ENCODE results near the gene PACSIN2.

PACSIN2 gene

DNA sequence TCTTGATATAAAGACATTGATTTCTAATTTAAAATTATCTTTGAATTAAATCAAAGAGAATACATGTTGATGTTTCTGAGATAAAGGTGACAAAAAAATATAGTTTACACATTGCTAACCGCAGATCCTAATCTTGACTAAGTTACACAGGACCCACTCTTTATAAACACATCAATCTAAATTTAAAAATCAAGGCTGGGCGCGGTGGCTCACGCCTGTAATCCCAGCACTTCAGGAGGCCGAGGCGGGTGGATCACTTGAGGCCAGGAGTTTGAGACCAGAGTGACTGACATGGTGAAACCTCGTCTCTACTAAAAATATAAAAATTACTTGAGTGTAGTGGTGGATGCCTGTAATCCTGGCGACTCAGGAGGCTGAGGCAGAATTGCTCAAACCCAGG is 159.7 kb downstream of the PACSIN2 start:
- no peak for DNase-seq

DNA sequence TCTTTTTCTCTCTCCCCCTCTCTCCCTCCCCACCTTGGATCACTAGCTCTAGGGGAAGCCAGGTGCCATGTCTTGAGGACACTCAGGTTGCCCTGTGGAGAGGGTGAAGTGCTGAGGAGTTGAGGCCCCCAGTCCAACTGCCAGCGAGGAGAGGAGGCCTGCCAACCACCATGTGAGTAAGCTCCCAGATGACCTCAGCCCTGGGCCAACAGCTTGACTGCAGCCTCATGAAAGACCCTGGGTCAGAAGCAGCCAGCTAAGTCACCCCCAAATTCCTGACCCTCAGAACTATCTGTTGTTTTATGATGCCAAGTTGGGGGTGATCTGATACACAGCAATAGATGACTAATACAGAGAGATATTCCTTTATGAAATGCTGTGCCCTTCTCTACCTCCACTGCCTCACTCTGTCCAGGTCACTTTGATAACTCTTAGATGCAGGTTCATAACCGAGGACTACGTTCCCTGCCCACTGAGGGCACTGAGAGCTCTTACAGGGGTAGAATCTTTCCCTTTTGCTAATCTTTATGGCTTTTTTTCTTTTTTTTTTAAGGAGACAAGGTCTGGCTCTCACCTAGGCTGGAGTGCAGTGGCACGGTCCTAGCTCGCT is 165.9 kb downstream of the PACSIN2 start:
- no peak for DNase-seq

DNA sequence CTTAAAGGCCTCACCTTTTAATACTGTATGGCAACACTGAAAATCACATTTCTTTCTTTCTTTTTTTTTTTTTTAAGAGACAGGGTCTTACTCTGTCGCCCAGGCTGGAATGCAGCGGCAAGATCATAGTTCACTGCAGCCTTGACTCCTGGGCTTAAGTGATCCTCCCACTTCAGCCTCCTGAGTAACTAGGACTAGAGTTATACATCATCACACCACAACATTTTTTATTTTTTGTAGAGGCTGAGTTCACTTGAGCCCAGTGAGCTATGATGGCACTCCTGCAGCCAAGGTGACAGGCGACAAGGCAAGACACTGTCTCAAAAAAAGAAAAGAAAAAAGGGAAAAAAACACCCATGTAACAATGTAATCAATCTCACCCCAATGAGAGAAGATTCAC is 167.8 kb downstream of the PACSIN2 start:
- DNase-seq, result no peak

DNA sequence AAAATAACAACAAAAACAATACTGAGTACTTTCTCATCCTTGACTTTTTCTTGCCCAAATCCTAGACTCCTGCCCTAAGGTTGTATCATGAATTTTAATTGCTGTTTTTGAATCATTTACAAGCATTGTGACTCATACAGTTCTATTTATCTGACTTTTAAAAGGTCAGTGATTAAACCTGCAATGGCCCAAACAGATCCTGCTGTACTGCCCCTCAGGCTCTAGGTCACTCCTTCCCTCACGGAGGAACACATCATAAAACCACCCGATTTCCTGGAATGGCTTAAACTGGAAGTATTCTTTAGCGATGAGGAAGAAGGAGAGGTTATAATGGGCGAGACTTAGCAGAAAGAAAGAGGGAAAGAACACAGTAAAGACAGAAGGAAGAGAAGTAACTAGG is 170.2 kb downstream of the PACSIN2 start:
- no peak for DNase-seq

DNA sequence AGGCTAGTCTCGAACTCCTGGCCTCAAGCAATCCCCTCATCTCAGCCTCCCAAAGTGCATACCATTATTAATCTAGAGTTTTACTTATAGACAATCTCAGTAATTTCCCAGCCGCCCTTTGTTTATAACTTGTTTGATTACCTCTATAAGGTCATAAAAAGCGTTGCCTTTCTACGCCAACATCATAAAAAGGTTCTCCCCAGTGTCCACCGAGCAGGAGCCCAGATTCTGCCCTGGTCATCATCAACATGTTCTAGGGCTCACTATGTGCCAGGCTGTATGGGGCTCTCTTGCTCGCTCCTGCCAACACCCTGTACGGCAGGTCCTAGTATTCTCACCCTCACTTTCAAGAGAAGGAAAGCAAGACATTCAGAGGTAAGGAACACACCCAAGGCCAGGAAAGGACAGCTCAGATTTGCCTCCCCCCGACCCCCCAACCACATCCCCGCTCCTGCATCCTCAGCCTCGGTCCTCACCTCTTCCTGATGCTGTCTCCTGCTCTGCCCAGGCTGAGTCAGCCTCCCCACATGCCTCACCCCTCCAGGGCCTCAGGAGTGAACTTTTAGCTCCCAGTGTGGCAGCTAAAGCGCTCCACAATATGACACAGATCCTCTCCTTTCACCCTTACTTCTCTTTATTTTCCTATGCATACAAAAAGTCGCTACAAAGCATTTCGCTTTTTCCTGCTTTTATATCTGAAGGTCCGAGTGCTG is 172.1 kb downstream of the PACSIN2 start:
- no peak for DNase-seq

DNA sequence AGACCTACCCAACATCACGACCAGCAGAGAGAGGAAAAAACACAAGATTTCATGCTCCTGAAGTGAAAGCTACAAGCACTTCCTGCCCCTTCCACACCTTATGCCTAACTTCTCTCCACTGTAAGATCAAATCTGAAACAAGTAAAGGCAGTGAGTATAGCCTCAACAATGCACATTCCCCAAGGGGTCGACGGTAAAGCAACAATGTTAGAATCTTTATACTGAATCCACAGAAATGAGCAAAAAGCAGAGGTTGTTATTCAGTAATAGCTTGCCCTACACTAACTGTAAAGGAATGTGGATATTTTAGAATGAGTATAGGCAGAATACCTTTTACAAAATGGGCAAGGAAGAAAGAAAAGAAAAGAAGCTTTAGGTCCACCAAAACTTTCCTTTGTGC is 173.5 kb downstream of the PACSIN2 start:
- DNase-seq, result no peak

DNA sequence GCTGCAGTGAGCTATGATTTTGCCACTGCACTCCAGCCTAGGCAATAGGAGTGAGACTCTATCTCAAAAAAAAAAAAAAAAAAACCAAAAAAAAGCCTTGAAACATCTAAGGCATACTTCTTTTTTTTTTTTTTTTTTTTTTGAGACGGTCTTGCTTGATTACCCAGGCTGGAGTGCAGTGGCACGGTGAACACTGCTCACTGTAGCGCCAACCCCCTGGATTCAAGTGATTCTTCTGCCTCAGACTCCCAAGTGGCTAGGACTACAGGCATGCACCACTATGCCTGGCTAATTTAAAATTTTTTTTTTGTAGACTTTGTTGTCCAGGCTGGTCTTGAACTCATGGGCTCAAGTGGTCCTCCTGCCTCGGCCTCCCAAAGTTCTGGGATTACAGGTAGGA is 177.4 kb downstream of the PACSIN2 start:
- no peak for DNase-seq

DNA sequence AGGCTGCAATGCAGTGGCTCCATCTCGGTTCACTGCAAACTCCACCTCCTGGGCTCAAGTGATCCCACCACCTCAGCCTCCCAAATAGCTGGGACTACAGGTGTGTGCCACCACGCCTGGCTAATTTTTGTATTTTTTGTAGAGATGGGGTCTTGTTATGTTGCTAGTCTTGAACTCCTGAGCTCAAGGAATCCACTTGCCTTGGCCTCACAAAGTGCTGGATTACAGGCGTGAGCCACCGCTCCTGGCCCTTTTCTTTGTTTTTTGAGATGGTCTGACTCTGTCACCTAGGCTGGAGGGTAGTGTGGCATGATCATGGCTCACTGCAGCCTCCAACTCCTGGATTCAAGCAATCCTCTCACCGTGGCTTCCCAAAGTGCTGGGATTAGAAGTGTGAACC is 178.9 kb downstream of the PACSIN2 start:
- DNase-seq, result no peak

DNA sequence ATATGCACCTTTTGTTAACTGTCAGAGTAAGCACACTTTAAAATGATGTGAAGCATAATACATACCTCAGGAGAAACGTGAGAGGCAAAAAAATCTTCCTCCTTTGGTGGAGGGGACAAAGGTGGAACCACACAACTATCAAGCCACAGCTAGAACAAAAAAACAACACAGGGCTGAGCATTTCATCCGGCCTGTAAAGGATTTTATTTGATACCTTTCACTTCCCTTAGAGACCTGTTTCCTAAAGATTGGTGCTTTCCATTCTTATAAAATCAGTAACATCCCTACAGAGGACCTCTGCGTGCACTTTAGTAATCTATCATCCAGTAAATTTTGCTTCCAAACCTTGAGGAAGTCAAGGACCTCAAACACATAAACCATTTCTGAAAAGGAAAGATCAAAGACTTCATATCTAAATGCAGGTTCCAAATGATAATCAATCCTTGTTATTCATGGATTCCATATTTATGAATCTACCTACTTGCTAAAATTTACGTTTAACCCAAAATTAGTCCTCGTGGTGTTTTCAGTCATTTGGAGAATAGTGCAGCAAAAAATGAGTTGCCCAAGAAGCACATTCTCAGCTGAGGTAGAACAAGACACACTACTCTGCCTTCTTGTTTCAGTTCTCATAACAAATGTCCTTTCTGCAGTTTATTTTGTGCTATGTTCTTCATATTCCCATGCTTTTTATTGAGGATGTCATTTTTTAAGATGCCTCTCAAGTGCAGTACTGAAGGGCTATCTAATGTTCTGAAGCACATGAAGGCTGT is 180.6 kb downstream of the PACSIN2 start:
- DNase-seq, result no peak

DNA sequence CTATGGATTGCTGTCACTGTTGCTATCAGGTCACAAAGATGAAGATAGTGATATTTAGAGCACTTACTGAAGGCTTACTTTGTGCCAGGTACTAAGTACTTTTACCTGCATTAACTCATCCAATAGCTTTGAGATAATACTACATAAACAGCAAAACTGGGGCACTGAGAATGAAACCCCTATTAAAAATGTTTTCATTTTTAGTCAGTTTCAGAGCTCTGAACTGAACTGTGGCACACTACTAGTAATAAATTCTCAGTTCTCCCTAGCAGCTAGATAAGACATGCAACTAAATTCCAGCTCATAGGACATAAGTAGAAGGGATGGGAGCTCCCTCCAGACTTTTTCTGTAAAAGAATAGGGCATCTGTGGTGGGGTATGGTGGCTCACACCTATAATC is 181.8 kb downstream of the PACSIN2 start:
- no peak for DNase-seq

DNA sequence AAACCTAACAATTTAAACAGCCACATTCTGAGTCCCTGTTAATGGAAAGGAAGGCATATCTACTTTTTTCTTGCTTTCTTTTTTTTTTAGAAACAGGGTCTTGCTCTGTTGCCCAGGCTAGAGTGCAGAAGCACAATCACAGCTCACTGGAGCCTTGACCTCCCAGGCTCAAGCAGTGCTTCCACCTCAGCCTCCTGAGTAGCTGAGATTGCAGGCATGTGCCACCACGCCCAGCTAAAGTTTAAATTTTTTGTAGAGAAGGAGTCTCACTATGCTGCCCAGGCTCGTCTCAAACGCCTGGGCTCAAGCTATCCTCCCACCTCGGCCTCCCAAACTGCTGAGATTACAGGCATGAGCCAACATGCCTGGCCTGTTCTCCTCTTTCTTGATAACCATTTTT is 183.2 kb downstream of the PACSIN2 start:
- DNase-seq, result no peak

DNA sequence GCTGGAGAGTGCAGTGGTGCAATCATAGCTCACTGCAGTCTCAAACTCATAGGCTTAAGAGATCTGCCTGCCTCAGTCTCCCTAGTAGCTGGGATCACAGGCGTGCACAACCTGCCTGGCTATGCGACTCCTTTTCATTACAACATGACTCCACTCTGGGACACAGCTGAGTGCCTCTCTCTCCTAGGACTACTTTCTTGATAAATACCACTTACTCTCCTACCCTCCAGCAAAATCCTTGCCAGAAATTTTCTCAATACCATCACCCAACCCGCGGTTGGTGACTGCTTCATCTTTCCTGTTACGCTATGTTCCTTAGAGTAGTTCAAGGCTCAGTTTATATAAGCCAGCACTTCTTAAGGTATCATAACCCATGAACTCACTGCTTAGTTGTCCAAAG is 184.8 kb downstream of the PACSIN2 start:
- no peak for DNase-seq

DNA sequence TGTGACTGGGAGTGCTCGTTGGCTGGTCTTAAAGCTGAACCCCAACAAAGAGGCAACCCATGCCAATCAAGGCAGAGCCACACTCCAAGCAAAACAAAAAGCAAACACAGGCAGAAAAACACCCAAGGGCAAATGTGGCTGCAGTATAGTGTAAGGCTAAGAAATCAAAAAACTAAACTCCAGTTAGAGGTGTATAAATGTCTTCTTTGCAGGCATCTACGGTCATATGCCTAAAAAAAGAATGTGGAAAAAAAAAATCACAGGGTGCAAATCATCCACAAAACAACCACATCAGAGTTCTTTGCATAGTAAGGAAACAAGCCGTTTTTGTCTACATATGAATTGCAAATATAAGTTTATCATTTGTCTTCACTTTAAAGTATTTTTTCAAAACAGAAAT is 185.6 kb downstream of the PACSIN2 start:
- no peak for DNase-seq

DNA sequence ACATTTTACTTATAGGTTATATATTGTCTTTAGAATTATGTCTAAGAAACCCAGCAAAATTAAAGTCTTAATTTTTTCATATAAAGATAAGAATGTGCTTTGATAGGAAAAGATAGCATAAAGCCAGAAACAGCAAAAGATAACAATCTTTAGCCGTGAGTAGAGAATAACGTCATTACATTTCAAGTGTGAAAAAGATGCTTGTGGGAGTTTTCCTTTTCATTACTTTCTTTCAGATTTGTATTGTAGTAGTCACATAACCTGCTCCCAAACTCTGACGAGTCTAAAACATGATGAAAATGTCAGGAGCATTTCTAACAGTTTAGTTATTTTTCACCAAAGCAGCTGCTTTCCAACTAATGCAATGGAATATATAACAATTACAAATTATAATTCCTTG is 189.2 kb downstream of the PACSIN2 start:
- DNase-seq, result no peak

DNA sequence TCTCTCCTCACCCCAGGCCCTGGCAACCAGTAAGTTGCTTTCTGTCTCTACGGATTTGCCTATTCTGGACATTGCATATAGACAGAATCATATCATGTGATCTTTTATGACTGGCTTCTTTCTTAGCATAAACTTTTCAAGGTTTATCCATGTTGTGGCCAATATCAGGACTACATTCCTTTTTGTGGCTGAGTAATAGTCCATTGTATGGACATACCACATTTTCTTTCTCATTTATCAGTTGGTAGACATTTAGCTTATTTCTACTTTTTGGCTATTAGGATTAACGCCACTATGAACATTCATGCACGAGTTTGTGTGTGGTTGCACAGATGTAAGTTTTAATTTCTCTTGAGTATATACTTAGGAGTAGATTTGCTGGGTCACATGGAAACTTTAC is 193.6 kb downstream of the PACSIN2 start:
- no peak for DNase-seq

DNA sequence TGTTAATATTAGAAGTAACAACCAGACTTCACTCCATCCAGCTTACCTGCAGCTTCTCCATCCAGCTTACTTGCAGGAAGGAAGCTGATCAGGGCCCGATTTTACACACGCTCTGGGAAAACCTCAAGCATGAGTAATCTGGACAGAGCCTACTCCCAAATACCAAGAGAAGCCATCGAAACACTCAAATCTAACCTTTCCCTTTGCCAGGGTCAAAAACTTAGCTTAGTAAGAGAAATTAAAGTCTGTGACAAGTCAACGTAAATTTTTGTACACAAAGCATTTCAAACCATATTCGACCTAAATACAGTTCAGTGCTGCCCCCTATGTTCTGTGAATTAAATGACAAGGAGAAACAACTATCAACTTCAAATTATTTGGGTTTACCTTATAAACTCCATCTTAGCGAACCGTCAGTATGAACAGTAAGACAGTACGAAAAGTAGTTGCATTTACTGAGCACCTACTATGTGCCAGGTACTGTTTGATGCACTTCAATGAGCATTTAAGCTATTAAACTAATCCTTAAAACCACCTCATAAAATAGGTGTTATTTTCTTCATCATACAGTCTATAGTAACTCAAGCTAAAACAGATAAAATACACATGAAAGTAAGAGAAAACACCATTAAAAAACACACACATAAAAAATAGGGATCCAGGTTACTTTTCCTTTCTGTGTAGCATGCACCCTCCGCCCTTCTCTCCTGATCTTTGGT is 194.7 kb downstream of the PACSIN2 start:
- DNase-seq, result no peak

All from activated CD4-positive, CD25-positive, alpha-beta regulatory T cell treated with anti-CD3 and anti-CD28 coated beads, Interleukin-2, amount 50 U/mL, for 72 hours (primary cell).